OCI-LY1 (cell line): ENCODE results near the gene SLC25A51.

Source experiments
- EZH2 ChIP-seq: fragments of 200-600 bp; sonication (generic), shearing (Covaris generic); IDR thresholded peaks from 2 replicates; pipeline ENCODE4 v1.8.0; 2017; ENCODE audit warnings: borderline replicate concordance, mixed run types, mild to moderate bottlenecking, antibody characterized with exemption, low read length, moderate library complexity, mixed read lengths
- TF ChIP-seq, protein P1 (sequence below): fragments of 200-600 bp; sonication (generic), shearing (Covaris generic); IDR thresholded peaks from 2 replicates; pipeline ENCODE4 v1.5.1; 2017; ENCODE audit warnings: mild to moderate bottlenecking, antibody characterized with exemption, low read length, moderate library complexity, mixed read lengths

DNA sequence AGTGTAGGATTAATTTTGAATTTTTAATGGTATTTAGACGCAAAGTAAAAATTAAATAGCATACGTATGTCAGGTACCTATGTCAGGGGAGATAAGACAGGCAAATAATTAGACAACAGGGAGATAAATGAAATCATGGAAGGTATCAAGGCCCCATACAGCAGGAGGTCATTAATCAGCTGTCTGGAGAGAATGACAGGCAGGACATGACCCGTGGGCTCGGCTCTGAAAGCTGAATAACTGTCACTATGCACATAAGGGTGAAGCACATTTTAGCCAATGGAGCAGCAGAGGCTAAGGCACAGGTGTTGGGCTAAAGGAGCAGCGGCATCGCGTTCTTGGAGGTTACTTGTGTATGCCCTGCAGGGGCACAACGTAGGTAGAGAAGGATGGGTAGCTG is 11.9 kb downstream of the SLC25A51 start:
- TF ChIP-seq, protein P1, sequence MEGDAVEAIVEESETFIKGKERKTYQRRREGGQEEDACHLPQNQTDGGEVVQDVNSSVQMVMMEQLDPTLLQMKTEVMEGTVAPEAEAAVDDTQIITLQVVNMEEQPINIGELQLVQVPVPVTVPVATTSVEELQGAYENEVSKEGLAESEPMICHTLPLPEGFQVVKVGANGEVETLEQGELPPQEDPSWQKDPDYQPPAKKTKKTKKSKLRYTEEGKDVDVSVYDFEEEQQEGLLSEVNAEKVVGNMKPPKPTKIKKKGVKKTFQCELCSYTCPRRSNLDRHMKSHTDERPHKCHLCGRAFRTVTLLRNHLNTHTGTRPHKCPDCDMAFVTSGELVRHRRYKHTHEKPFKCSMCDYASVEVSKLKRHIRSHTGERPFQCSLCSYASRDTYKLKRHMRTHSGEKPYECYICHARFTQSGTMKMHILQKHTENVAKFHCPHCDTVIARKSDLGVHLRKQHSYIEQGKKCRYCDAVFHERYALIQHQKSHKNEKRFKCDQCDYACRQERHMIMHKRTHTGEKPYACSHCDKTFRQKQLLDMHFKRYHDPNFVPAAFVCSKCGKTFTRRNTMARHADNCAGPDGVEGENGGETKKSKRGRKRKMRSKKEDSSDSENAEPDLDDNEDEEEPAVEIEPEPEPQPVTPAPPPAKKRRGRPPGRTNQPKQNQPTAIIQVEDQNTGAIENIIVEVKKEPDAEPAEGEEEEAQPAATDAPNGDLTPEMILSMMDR: no peak
- TF ChIP-seq EZH2: no peak
